Neural cell (in vitro differentiated cells): ENCODE data around the gene FOSL2.
A peak's percentile ranks its signal among the peaks of the same experiment; 100 is the strongest.

Experiments used
- CTCF ChIP-seq: fragments of 450-650 bp; IDR thresholded peaks from 2 replicates; pipeline ENCODE4 v1.5.1; 2014; ENCODE audit warnings: antibody characterized with exemption, mild to moderate bottlenecking, moderate library complexity; ENCODE audit not compliant: poor library complexity, severe bottlenecking
- EP300 ChIP-seq: fragments of 450-650 bp; conservative IDR thresholded peaks from 2 replicates; pipeline ENCODE4 v1.6.1; 2014; ENCODE audit warnings: antibody characterized with exemption, mild to moderate bottlenecking, moderate library complexity; ENCODE audit not compliant: poor library complexity, severe bottlenecking
- EZH2 ChIP-seq: fragments of 200-600, 300-800 bp; shearing (Covaris generic), sonication (generic); IDR thresholded peaks from 2 replicates; pipeline ENCODE4 v1.6.1; 2014; ENCODE audit warnings: antibody characterized with exemption, low read length, borderline replicate concordance, mild to moderate bottlenecking; ENCODE audit not compliant: insufficient read depth, poor library complexity, severe bottlenecking
- POLR2AphosphoS5 ChIP-seq: IDR thresholded peaks from 2 replicates; pipeline ENCODE4 v1.6.1; 2012
- REST ChIP-seq: IDR thresholded peaks from 2 replicates; pipeline ENCODE4 v1.6.1; 2012; ENCODE audit warnings: borderline replicate concordance

- TF ChIP-seq CTCF: peak; percentile 33
- TF ChIP-seq POLR2AphosphoS5: no peak
- TF ChIP-seq REST: no peak
- no peak for TF ChIP-seq EP300
- no peak for TF ChIP-seq EZH2
These were observed 27.0 kb downstream of the FOSL2 start for GRCh38 chr2:28419443-28420270.
